Measurements from ENCODE around the gene CENPB.
"Not testable (repeated sequence)": the region's sequence is repeated elsewhere in the genome, so short reads cannot be mapped to it uniquely, and the experiment has no call there.

CENPB gene

DNA sequence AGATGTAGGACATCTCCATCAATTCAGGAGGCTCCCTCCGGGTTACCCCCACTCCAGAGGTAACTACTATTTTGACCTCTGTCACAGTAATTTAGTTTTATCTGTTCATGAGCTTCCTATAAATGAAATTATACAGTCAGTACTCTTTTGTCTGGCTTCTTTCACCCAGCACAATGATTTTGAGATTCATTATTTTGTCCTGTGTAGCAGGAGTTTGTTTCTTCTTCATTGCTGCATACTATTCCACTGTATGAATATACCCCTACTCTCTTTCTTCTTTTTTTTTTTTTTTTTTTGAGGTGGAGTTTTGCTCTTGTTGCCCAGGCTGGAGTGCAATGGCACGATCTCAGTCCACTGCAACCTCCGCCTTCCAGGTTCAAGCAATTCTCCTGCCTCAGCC lies 22.0 kb upstream of the CENPB start:
- DNase-seq, result no peak

DNA sequence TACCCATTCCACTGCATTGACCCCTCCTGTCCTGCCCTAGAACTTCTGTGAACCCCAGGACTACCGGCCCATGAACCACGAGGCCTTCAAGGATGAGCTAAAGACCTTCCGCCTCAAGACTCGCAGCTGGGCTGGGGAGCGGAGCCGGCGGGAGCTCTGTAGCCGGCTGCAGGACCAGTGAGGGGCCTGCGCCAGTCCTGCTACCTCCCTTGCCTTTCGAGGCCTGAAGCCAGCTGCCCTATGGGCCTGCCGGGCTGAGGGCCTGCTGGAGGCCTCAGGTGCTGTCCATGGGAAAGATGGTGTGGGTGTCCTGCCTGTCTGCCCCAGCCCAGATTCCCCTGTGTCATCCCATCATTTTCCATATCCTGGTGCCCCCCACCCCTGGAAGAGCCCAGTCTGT lies 18.2 kb upstream of the CENPB start:
- DNase-seq, result no peak

DNA sequence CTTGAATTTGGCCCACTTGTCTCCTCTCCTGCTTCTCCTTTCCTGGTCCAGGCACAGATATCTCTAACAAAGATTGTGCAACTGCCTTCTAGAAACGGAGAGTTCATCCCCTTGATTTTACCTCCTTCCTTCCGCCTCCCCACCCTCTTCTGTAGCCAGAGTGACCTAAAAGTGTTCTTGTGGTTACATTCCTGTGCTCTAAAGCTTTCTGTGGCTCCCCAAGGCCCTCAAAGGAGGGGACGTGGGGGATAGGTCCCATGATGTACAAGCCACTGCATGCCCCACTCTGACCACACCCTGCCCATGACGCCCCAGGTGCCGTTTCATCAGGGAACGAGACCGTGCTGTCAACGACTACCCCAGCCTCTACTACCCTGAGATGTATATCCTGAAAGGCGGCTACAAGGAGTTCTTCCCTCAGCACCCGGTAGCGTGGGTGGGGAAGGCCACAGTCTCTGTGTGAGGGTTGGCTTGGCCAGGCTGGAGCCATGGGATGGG lies 17.8 kb upstream of the CENPB start:
- no peak for DNase-seq

DNA sequence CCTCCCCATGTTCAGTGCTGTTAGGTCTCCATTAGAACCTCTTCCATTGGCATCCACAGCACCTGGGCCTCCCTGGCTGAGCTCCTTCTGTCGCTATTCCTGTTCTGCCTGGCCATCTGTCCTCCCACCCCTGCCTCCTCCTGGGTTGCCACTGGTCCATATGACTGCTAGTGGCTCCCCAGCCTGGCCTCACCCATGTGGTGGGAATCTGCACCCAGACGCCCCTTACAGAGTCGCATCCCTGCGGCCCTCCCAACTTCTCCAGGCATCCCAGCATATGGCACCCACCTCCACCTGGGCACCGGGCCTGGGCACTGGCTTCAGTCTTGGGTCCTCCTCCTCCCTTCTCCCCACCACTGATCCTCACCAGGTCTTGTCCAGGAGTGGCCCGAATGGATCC lies 17.3 kb upstream of the CENPB start:
- no peak for DNase-seq

DNA sequence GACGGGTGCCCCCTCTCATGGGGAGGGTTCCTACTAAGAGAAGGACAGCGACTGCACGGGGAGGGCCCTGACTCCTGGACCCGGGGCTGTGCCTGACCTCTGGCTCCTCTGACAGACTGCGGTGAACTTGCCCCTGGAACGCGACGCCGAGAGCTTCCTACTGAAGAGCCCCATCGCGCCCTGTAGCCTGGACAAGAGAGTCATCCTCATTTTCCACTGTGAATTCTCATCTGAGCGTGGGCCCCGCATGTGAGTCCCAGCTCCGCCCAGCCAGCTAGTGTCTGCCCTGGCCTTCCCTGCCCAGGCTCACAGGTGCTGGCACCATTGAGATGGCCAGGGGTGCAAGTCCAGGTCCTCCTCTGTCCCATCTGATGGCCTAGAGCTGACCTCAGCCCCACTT lies 16.7 kb upstream of the CENPB start:
- no peak for DNase-seq

DNA sequence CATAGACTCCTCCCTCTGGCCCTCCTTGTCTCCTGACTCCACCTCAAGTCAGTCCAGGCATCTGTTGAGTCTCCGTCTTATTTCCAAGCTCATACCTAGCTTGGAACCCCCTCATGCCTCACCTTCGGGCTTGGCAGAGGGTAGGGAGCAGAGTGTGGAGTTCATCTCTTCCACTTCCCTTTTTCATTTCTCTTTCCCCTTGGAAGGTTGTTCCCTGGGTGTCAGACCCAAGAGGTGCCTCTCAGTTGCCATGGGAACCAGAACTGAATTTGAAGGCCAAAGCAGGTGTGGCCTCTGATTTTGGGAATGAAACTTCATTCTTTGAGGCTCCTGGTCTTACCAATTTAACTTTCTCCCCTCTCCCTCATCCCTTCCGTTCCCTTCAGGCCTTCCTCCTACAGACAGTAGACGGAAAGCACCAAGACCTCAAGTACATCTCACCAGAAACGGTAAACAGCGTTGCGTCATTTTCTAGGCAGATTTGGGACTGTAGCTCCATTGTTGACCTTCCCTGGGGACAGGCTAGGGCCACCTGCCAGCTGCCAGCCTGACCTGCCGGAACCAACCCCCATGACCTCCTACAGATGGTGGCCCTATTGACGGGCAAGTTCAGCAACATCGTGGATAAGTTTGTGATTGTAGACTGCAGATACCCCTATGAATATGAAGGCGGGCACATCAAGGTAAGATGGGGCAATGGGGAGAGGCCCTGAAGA lies 16.1 kb upstream of the CENPB start:
- no peak for DNase-seq

DNA sequence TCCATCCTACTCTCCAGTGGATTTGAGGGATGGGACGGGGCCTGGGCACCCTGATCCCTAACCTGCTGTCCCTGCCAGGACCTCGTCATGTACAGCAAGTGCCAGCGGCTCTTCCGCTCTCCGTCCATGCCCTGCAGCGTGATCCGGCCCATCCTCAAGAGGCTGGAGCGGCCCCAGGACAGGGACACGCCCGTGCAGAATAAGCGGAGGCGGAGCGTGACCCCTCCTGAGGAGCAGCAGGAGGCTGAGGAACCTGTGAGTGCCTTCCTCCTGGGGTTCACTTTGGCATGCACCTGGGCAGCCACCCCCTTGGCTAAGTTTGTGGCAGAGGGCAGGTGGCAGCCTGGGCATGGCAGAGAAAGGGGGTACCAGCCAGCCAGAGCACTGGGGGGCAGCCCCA lies 15.3 kb upstream of the CENPB start:
- DNase-seq, result no peak

DNA sequence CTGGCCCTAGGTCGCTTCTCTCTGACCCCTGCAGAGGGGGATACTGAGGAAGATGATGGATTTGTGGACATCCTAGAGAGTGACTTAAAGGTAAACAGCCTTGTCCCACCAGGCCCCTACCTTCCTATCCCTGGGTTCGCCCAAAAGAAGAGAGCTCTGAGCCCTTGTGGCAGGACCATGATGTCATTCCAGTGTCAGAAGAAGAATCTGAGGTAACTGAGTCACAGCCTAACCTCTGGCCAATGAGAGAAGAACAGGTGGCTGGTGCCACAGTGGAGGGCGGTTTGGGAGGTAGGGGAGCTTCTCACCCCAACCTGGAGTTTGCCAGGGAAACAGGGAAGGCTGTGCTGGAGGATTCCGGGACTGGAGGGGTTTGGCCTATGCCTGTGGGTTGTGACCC lies 14.8 kb upstream of the CENPB start:
- no peak for DNase-seq

DNA sequence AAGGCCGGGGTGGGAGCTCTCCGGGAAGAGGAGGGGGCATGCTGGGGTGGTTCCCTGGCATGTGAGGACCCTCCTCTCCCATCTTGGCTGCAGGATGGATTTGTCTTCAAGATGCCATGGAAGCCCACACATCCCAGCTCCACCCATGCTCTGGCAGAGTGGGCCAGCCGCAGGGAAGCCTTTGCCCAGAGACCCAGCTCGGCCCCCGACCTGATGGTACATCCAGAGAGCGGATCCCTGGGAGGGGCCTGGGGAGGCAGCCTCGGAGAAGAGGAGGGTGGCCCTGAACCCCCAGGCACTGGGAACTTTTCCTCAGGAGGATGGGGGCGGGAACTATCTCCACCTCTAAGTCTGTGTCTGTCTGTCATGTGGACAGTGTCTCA lies 14.3 kb upstream of the CENPB start:
- DNase-seq, result no peak

DNA sequence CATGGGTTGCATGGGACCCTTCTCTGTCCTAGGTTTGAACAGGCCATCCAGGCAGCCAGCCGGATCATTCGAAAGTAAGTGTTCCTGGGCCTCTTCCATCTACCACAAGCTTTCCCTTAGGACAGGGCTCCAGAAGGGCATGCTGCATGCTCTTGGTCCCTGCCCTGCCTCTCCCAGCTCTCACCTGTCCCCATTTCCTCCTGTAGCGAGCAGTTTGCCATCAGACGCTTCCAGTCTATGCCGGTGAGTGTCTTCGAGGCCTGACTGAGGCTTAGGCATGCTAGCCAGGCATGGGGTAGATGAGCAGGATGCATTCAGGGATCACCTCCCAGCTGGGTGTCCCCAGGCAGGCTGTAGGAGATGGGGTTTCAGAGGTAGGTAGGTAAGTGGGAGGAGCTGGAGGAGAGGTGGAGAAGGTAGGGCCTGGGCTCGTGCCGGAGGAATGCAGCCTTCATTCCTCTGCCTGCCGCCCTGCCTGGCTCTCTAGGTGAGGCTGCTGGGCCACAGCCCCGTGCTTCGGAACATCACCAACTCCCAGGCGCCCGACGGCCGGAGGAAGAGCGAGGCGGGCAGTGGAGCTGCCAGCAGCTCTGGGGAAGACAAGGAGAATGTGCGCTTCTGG lies 13.8 kb upstream of the CENPB start:
- DNase-seq, result no peak

DNA sequence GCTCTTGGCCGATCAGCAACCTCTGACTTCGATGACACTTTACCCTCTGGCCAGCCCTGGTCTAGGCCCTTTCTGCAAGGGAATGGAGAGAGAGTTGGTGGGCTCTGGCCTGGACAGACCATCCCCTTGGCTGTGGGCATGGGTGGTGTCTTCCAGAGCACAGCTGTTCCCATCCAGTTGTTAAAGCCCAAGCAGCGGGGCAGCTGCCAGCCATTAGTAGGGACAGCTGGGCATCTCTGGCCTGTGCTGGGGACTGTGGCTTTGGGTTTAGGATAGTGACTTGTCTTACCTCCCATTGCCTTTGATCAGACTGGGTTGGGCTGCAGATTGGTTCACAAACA lies 12.3 kb upstream of the CENPB start:
- no peak for DNase-seq

DNA sequence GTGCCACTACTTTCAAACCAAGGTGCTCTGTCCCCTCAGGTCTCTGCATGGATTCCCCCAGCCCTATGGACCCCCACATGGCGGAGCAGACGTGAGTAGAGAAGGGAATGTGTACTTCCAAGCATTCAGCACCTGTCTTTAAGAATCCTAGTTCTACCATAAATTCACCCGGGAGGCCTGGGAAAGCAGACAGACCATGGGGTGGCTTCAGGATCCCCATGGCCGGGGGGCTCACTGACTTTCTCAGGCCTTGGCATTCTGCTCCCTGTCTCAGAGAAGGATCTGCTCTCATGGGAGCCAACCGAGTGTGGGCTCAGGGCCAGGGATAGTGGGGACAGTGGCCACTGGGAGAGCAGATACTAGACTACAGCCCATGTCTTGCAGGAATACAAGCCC lies 11.8 kb upstream of the CENPB start:
- DNase-seq, result no peak

DNA sequence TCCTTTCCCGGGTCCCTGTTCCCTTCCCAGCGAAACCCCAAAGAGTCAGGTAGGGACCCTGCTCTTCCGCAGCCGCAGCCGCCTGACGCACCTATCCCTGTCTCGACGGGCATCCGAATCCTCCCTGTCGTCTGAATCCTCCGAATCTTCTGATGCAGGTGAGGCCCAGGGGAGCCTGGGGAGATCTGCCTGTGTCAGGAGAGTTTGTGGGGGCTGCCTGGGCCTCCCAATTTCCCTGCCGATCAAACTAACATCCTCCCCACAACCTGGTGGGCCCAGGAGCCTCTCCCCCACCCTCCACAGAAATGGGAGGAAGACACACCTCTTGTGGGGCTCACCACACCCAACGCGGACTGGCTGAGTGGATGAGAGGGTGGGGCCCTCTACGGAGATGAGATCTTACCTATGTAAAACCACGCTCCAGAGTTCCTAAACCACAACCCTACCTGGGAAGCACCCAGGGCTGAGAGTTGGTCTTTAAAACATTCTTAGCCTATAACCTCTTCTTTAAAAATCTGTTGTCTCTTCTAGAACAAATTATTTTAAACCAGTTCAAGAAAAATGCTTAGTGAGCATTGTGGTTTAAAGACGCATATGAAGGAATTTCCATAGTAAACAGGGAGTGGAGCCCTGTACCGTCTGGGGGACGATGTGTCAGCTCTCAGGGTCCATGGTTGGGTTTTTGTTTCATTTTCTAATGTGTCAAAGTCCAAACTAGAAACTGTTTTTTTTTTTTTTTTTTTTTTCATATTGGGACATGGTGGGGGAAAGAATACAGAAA lies 11.2 kb upstream of the CENPB start:
- peak; percentile 39 for DNase-seq

DNA sequence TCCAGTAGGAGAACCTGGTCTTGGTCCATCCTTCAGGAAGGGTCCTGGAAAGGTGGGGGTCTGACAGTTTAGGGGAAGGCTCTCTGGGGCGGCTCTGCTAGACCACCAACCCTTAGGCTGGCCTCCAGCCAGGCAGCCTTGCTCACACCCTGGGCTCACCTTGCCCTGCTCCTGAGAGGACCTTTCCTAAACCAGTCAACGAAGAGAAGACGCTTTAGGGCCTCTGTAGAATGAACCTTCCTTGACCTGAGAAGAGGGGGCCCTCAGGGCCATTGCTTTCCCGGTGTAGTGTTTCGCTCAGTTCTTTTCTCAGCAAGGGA lies 10.6 kb upstream of the CENPB start:
- peak; percentile 37 for DNase-seq

DNA sequence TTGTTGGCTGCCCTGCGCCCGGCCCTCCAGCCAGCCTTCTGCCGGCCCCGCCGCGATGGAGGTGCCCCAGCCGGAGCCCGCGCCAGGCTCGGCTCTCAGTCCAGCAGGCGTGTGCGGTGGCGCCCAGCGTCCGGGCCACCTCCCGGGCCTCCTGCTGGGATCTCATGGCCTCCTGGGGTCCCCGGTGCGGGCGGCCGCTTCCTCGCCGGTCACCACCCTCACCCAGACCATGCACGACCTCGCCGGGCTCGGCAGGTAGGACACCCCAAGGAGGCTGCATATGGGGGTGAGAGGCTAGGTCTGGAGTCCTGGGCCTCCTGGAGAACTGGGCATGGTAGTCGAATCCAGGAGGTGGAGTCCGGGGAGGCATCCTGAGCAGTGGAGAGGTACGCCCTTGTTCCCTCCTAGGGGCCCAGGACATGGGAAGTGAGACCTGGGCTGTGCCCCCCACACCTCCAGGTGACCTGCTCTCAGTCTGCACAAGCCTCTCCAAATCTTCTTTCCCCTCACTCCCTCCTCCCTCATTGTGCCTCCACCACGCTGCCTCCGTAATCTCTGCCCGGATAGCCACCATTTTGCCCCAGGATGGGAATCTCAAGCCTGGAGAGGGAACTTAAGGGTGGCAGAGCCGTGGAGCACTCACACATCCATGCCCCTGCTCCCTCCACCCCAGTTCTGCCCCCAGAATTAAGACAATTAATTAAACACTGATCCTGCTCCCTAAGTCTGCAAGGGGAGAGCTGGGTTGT lies 10.1 kb upstream of the CENPB start:
- no peak for DNase-seq

DNA sequence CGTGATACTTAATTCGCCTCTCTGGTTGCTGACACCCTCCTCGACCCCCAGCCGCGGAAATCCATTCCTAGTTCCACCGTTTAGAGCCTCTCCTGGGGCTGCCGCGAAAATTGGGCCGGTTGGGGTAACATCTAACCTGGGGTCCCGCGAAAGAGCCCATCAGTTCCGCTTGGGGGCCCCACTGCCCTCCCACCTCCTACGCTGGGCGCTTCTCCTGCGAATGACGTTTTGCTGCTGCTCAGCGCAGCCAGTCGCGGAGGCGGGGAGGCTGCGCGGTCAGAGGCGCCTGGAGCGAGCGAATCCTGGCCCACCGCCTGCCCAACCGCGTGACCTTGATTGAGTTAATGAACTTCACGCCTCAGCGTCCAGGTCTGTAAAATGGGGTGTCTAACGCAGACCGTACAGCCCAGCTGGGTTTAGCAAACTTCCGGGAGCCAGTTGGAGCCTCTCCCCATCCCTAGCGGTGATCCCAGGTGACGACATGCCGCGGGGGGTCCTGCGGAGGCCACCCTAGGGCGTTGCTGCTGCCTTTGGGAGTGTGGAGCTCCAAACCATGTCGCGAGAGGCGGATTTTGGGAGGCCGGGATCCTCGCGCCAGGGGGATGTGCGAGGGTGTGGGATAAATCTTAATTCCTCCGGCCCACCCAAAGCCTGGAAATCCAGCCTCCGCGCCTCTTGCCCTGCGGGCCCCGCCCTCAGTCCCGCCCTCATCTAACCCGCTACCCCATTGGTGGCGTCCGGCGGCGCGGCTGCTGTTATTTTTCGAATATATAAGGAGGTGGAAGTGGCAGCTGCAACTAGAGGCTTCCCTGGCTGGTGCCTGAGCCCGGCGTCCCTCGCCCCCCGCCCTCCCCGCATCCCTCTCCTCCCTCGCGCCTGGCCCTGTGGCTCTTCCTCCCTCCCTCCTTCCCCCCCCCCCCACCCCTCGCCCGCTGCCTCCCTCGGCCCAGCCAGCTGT lies 9.2 kb upstream of the CENPB start, which contains the start of gene CDC25B:
Gene CDC25B, plus strand, starts transcription at position 800 of the 958 bp plus-strand sequence. CDS start 222 bp downstream, outside the sequence.
- peak; percentile 98 for DNase-seq

DNA sequence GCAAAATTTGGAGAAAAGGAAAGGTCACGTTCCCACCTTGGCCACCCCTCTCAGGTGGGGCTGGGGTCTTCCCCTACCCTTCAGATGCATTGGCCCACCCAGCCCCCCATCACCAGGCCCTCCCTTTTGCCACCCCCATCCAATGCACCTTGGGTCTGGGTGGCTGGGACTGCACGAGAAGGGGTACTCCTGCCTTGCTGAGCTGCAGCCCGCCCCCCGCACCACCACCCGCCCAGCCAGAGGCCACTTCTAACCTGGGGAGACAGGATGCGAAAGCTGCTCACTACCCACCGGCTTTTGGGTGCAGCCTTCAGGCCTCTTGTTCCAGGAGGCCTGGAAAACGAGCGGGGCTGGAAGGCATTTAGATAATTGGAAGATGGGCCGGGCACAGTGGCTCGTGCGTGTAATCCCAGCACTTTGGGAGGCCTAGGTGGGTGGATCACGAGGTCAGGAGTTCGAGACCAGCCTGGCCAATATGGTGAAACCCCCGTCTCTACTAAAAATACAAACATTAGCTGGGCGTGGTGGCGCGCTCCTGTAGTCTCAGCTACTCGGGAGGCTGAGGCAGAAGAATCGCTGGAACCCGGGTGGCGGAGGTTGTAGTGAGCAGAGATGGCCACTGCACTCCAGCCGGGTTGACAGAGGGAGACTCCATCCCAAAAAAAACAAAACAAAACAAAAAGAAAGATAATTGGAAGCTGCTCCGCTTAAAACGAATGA lies 8.3 kb upstream of the CENPB start:
- no peak for DNase-seq

DNA sequence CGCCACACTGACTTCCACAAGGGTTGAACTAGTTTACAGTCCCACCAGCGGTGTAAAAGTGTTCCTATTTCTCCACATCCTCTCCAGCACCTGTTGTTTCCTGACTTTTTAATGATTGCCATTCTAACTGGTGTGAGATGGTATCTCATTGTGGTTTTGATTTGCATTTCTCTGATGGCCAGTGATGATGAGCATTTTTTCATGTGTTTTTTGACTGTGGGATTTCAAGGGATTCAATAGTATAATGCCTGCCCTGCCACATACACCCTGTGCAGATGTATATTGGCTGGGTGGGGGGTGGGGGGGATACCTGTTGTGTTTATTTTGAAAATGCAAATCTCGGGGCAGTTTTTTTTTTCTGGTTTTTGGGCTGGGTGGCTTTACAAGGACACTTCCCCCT lies 7.6 kb upstream of the CENPB start:
- not testable (repeated sequence) for DNase-seq

DNA sequence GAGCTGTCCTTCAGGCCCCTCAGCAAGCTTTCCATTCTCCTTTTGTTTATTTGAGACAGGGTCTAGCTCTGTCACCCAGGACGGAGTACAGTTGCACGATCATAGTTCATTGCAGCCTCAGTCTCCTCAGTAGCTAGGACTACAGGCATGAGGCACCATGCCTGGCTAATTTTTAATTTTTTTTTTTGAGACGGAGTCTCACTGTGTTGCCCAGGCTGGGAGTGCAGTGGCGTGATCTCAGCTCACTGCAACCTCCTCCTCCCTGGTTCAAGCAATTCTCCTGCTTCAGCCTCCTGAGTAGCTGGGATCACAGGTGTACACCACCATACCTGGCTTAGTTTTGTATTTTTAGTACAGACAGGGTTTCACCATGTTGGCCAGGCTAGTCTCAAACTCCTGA lies 2.7 kb upstream of the CENPB start:
- not testable (repeated sequence) for DNase-seq

DNA sequence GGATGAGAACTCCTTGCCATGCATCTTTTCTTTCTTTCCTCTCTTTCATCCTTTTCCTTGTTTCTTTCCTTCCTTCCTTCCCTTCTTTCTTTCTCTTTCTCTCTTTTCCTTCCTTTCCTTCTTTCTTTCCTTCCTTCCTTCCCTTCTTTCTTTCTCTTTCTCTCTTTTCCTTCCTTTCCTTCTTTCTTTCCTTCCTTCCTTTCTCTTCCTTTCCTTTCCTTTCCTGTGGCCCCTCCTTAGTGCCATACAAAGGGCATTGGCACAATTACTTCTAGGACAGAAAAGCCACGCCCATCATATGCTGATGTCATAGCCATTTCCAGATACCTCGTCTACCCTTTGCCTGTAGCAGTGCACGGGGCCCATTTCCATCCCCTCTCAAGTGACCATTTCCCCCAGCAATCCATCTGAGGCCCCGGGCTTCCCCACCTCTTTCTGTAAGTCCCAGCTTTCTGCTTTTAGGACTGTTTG lies 2.2 kb upstream of the CENPB start:
- DNase-seq, result peak; percentile 57

DNA sequence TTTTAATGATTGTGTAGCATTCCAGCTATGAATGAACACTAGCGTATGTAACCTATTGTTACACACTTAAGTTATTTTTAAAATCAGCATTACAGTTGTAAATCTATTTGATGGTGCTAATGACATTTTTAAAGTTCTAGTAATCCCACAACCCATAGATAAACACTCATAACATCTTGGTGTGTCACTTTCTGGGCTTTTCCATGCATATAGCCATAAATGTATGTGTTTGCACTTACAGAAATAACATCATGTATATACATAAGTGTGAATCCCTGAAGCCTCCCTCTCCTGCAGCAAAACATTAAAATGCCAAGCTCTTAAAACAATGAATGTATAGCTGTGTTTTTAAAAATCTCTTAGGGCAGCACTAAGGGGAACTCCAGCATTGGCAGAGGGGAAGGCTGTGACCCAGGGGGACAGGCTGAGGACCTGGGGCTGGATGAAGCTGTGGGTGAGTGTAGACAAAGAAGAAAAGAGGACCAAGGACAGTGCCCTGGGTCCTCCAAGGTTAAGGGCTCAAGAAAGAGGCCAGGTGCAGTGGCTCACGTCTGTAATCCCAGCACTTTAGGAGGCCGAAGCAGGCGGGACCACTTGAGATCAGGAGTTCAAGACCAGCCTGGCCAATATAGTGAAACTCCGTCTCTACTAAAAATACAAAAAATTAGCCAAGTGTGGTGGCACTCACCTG lies 929 bp upstream of the CENPB start:
- DNase-seq, result no peak

All from NCI-H69 (cell line).